Measurements from ENCODE around the gene CNTNAP1.

DNA sequence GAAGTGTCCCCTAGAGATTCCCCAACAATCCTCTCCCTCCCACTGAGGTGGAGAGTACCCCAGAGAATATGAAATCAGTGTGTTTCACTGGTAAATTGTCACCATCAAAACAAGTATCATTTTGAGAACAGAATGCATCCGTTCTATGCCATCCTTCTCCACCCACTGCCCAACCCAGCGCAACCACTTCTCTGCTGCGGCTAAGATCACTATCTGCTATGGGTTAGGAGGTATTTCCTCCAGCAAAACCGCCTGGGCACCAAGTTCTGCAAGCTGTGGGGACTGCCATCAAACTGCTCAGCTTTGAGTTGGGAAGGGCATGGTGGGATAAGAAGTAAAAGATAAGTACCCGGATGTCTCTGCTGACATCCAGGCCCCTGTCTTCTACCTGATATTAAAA lies 24.4 kb downstream of the CNTNAP1 start:
- TF ChIP-seq POLR2A (IDR thresholded peaks at IDR 0.05) (no peak), EP300 (IDR thresholded peaks at IDR 0.05) (no peak), POLR2AphosphoS5 (IDR thresholded peaks at IDR 0.05) (no peak)
- TF ChIP-seq, protein P1, sequence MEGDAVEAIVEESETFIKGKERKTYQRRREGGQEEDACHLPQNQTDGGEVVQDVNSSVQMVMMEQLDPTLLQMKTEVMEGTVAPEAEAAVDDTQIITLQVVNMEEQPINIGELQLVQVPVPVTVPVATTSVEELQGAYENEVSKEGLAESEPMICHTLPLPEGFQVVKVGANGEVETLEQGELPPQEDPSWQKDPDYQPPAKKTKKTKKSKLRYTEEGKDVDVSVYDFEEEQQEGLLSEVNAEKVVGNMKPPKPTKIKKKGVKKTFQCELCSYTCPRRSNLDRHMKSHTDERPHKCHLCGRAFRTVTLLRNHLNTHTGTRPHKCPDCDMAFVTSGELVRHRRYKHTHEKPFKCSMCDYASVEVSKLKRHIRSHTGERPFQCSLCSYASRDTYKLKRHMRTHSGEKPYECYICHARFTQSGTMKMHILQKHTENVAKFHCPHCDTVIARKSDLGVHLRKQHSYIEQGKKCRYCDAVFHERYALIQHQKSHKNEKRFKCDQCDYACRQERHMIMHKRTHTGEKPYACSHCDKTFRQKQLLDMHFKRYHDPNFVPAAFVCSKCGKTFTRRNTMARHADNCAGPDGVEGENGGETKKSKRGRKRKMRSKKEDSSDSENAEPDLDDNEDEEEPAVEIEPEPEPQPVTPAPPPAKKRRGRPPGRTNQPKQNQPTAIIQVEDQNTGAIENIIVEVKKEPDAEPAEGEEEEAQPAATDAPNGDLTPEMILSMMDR (IDR thresholded peaks at IDR 0.05) = no peak

Data from stomach (tissue), 4 donors.